H1 (cell line): ENCODE results near the gene PHF23.

Experiments
- CHD2 ChIP-seq: IDR thresholded peaks from 2 replicates; pipeline ENCODE4 v1.6.1; 2012; ENCODE audit warnings: low read length, improper control_type of control experiment
- CREB1 ChIP-seq: IDR thresholded peaks from 2 replicates; pipeline ENCODE4 v1.6.1; 2012; ENCODE audit warnings: inconsistent platforms
- CTCF ChIP-seq, 3 experiments: IDR thresholded peaks; 1 replicate in 2 of 3; 2 replicates in 1 of 3; pipeline versions ENCODE4 v1.5.1 to v1.6.1; 2011; ENCODE audit warnings: low read length in 3 of 3, mild to moderate bottlenecking in 3 of 3, inconsistent platforms in 2 of 3, low read depth in 1 of 3, moderate library complexity in 1 of 3; ENCODE audit not compliant: insufficient read depth in 1 of 3; ENCODE audit errors: control extremely low read depth in 1 of 3
- EZH2 ChIP-seq: fragments of 200-600 bp; sonication (generic); IDR thresholded peaks from 2 replicates; pipeline ENCODE4 v1.7.1; 2012; ENCODE audit warnings: low read depth, mild to moderate bottlenecking, moderate library complexity, low read length, inconsistent platforms; ENCODE audit not compliant: severe bottlenecking
- HDAC6 ChIP-seq: IDR thresholded peaks from one replicate; pipeline ENCODE4 v1.7.1; 2012; ENCODE audit warnings: low read depth, mild to moderate bottlenecking, inconsistent platforms, low read length, moderate library complexity
- MAX ChIP-seq: IDR thresholded peaks from 2 replicates; pipeline ENCODE4 v1.6.1; 2012; ENCODE audit warnings: inconsistent platforms
- POLR2A ChIP-seq, 2 experiments: IDR thresholded peaks; 1 replicate in 1 of 2; 2 replicates in 1 of 2; pipeline ENCODE4 v1.6.1; 2011; ENCODE audit warnings: low read depth in 2 of 2, low read length in 2 of 2, mild to moderate bottlenecking in 2 of 2; ENCODE audit errors: control extremely low read depth in 1 of 2
- POLR2AphosphoS5 ChIP-seq: IDR thresholded peaks from 2 replicates; pipeline ENCODE4 v1.6.1; 2011; ENCODE audit warnings: low read depth, low read length
- SIX5 ChIP-seq: IDR thresholded peaks from 2 replicates; pipeline ENCODE4 v1.6.1; 2011; ENCODE audit warnings: mild to moderate bottlenecking, low read depth, low read length
- TAF1 ChIP-seq: IDR thresholded peaks from 2 replicates; pipeline ENCODE4 v1.6.1; 2011; ENCODE audit warnings: mild to moderate bottlenecking, low read depth, low read length
- TEAD4 ChIP-seq: IDR thresholded peaks from 2 replicates; pipeline ENCODE4 v1.6.1; 2012; ENCODE audit warnings: low read depth, low read length, inconsistent platforms, mixed read lengths
- USF2 ChIP-seq: IDR thresholded peaks from 2 replicates; pipeline ENCODE4 v1.6.1; 2011; ENCODE audit warnings: low read length, improper control_type of control experiment
- ZNF274 ChIP-seq: IDR thresholded peaks from 2 replicates; pipeline ENCODE4 v1.7.0; 2012; ENCODE audit warnings: low read length, borderline replicate concordance; ENCODE audit errors: extremely low read depth

- TF ChIP-seq USF2, result no peak
- TF ChIP-seq CTCF (IDR thresholded peaks at IDR 0.05; ENCODE audit: control extremely low read depth in 1 of 3, insufficient read depth in 1 of 3, low read depth in 1 of 3, low read length in 3 of 3), result no peak
- no peak for TF ChIP-seq EZH2
- no peak for TF ChIP-seq MAX
- TF ChIP-seq TEAD4, result no peak
- TF ChIP-seq HDAC6, result no peak
- TF ChIP-seq ZNF274, result no peak
- no peak for TF ChIP-seq CREB1
- no peak for TF ChIP-seq SIX5
- TF ChIP-seq POLR2A (IDR thresholded peaks at IDR 0.05; ENCODE audit: control extremely low read depth in 1 of 2, low read depth in 2 of 2, low read length in 2 of 2), result no peak
- TF ChIP-seq CHD2, result no peak
- TF ChIP-seq POLR2AphosphoS5, result no peak
- TF ChIP-seq TAF1, result no peak
Measured at GRCh38 chr17:7283471-7284216, 44.4 kb upstream of the PHF23 start.
